Tibial artery (tissue), 4 donors: ENCODE measurements around the gene CEL.

Experiments
- DNase-seq, 2 donors: peaks; one replicate each; pipeline ENCODE4 v3.0.0-alpha.2; 2019
- H3K27ac ChIP-seq, 2 donors: fragments of 200-600 bp; sonication (generic) in 1 of 2; 1 replicate in 1 of 2; 2 replicates in 1 of 2; pipeline ENCODE4 v1.5.1; 2018 to 2019; ENCODE audit warnings: mild to moderate bottlenecking in 1 of 2
- H3K27me3 ChIP-seq, 2 donors: fragments of 200-600 bp; sonication (generic) in 1 of 2; one replicate each; pipeline versions ENCODE4 v1.5.1 to v1.6.0; 2016 to 2019
- H3K36me3 ChIP-seq, 3 donors: fragments of 200-600 bp; sonication (generic) in 2 of 3; one replicate each; pipeline ENCODE4 v1.5.1; 2016 to 2019; ENCODE audit warnings: mild to moderate bottlenecking in 2 of 3
- H3K4me1 ChIP-seq, 4 donors: fragments of 200-600 bp; sonication (generic) in 2 of 4; 1 replicate in 3 of 4; 2 replicates in 1 of 4; pipeline ENCODE4 v1.5.1; 2016 to 2019
- H3K4me3 ChIP-seq, 2 donors: fragments of 200-600 bp; sonication (generic) in 1 of 2; 1 replicate in 1 of 2; 2 replicates in 1 of 2; pipeline ENCODE4 v1.5.1; 2018 to 2019; ENCODE audit warnings: mild to moderate bottlenecking in 2 of 2
- H3K9me3 ChIP-seq, 3 donors: fragments of 200-600 bp; sonication (generic) in 1 of 3; one replicate each; pipeline ENCODE4 v1.5.1; 2016 to 2019
- CTCF ChIP-seq, 2 experiments: fragments of 200-600 bp in 1 of 2; fragments of 450-650 bp in 1 of 2; IDR thresholded peaks; one replicate each; pipeline ENCODE4 v1.5.1; 2017 to 2019; ENCODE audit warnings: antibody characterized with exemption in 2 of 2, mild to moderate bottlenecking in 1 of 2, moderate library complexity in 1 of 2
- intact Hi-C: fragments of 100-400 bp; cut with DNase I; formaldehyde crosslinking; loops from one replicate; pipeline ENCODE4 v1.15.0; 2023; ENCODE audit warnings: low total_unique reads

The CEL gene

DNA sequence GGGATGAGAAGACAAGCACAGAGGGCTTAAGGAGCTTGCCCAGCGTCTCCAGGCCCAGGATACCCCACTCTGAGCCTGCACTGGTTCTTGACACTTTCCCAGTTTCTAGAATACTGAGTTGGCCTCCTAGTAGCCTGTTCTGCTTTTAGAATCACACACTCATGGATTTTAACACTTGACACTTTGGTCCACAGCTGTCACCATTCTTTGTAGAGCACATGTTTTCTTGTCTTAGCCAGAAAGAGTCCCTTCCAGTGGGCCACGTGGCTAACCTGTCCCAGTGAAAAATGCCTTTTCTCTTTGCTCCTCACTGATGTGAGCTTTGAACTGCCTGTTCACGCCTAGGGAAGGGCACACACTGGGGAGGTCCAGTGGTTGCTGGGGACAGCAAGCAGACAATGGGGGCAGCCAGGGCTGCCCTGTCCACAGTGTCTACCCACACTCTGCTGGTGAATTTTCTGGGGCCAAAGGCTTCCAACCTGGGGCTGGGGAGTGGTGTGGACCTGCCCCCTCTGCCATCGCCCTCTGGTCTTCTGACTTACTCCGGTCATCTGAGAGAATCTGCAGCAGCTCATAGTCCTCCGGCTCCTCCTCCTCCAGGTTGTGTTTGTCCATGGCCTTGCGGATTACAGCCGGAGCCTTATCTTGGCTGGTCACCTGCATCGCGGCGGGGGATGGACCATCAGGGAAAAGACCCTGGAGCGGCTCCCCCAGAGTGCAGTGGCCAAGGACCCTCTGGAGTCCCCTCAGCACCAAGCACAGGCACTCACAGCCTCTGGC is 38.1 kb downstream of the CEL start:
- intact Hi-C loops: no loop called here
- Histone ChIP-seq H3K9me3 (peaks cover 0 to 17% (median 15%) of the 10 kb centered on the region in 3 donors), H3K4me3 (no peak overlapping the region), H3K36me3 (peaks cover 63 to 84% (median 80%) of the 10 kb centered on the region in 3 donors), H3K4me1 (no peaks in the 10 kb centered on the region), H3K27me3 (no peaks in the 10 kb centered on the region), H3K27ac (no peak overlapping the region)
- DNase-seq: peak in 1 of 2 donors; percentile 29
- TF ChIP-seq CTCF (IDR thresholded peaks at IDR 0.05): no peak

DNA sequence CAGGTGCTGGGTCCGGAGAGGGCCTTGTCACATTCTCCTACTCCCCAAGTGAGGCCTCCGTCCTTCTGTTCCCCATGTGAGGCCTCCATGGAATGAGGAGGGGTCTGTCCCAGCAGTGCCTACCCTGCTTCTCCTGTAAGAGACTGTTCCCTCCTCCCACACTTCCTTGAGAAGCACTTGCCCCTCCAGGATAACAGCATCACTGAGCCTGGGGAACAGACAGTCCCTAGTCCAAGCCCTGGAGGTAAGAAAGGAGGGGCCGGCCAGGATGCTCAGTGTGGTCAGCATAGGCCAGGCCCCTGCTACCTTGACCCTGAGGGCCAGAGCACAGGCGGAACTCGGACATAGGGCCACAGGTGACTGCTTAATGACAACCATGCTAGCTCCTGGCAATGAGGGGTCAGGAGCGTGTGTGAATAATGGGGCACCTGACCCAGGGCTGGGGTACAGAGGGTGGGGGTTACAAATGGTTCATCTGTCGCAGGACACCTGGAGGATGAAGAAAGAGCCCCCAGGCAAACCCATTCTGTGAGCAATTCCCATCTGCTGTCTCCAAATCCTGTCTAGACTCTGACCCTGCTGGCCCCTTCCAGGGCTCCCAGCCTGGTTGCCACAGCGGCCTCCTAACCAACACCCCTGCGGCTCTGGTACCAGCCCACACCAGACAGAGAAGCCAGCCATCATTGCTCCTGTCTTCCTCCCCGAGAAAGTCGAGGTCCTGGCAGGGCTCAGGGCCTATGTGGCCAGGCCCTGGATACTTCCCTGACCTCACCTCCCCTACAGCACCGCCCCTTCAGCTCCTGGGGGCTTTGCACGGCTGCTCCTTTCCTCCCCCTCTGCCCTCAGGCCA is 39.0 kb downstream of the CEL start:
- H3K4me1 ChIP-seq: no peaks in the 10 kb centered on the region
- H3K27me3 ChIP-seq: no peaks in the 10 kb centered on the region
- no peak overlapping the region for H3K27ac ChIP-seq
- no peak overlapping the region for H3K4me3 ChIP-seq
- no peak for TF ChIP-seq CTCF (IDR thresholded peaks at IDR 0.05)
- peaks cover 0 to 12% (median 12%) of the 10 kb centered on the region in 3 donors for H3K9me3 ChIP-seq
- DNase-seq: peak in 1 of 2 donors; percentile 56
- intact Hi-C loops: no loop called here
- H3K36me3 ChIP-seq: peaks cover 63 to 92% (median 86%) of the 10 kb centered on the region in 3 donors

- H3K27ac ChIP-seq: no peak overlapping the region
- DNase-seq: peak in 1 of 2 donors; percentile 62
- H3K36me3 ChIP-seq: peaks cover 63 to 100% (median 90%) of the 10 kb centered on the region in 3 donors
- H3K4me1 ChIP-seq: no peaks in the 10 kb centered on the region
- TF ChIP-seq CTCF (IDR thresholded peaks at IDR 0.05): no peak
- peaks cover 0 to 5% (median 3%) of the 10 kb centered on the region in 3 donors for H3K9me3 ChIP-seq
- no peaks in the 10 kb centered on the region for H3K27me3 ChIP-seq
- intact Hi-C loops: loop anchor here (2.0 kb wide), 1 partner anchor 43 kb away; no protein-coding TSS in a partner anchor
- no peak overlapping the region for H3K4me3 ChIP-seq
These were observed 39.8 kb downstream of the CEL start for GRCh38 chr9:133101356-133102189.

DNA sequence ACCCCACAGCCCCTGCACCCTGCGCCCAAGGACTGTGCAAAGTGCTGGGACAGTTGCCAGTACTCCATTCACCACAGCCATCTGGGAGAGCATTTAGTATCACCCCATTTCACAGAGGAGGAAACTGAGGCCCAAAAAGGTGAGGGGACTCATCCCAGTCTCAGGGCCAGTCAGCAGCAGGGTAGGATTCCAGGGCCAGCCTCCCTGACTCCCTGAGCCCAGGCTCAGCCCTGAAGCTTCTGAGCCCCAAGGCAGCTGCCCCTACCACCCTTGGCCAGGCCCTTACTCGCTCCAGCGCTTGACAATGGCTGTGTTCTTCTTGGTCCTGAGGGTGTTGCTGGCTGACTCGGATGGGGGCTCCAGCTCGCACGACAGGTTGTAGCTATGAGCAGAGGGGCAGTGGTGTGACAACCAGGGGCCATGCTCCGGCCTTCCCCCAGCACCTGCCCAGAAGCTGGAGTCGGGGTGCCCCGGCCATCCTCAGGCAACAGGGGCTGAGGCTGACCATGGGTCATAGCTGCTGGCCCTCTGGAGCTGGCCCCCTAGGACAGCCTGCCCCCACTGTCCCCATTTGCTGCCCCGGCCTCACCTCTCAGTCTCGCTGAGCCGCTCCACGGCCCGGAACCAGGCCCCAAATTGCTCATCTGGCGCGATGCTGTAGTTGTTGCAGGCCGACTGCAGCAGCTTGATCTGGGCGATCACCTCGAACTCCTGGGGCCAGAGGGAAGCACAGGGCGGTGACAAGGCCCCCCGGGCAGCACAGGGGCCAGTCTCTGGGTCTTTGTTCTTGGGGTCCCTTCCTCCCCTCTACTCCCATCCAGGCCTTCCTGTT is 40.6 kb downstream of the CEL start:
- H3K4me3 ChIP-seq: no peak overlapping the region
- H3K36me3 ChIP-seq: peaks cover 67 to 100% (median 90%) of the 10 kb centered on the region in 3 donors
- no peaks in the 10 kb centered on the region for H3K9me3 ChIP-seq
- no peaks in the 10 kb centered on the region for H3K4me1 ChIP-seq
- TF ChIP-seq CTCF (IDR thresholded peaks at IDR 0.05): no peak
- DNase-seq: peak; percentile 15 to 59
- intact Hi-C loops: loop anchor here (2.0 kb wide), 1 partner anchor 42 kb away; no protein-coding TSS in a partner anchor
- H3K27ac ChIP-seq: no peak overlapping the region
- H3K27me3 ChIP-seq: no peaks in the 10 kb centered on the region
